Measurements from ENCODE around the gene ABLIM1.

ABLIM1 gene

GRCh38 chr10:114504769-114505579 is 153.1 kb downstream of the ABLIM1 start:
- no peaks in the 10 kb centered on the region for H3K36me3 ChIP-seq (ENCODE audit: insufficient read depth, low read length)
- no peak overlapping the region for H3K9ac ChIP-seq (ENCODE audit: low read length)
- H3K27ac ChIP-seq (ENCODE audit: low read depth, low read length), result no peak overlapping the region
- H3K4me3 ChIP-seq (ENCODE audit: low read depth in 1 of 2, low read length in 2 of 2), result no peak overlapping the region
- H3K9me3 ChIP-seq (ENCODE audit: low read length), result no peaks in the 10 kb centered on the region
- no peaks in the 10 kb centered on the region for H3K27me3 ChIP-seq (ENCODE audit: control insufficient read depth in 1 of 2, insufficient read depth in 2 of 2, low read length in 2 of 2)
- peaks cover 8% of the 10 kb centered on the region for H3K4me1 ChIP-seq (ENCODE audit: insufficient read depth, low read length)

- Histone ChIP-seq H3K9me3 (ENCODE audit: low read length) (no peaks in the 10 kb centered on the region), H3K4me3 (ENCODE audit: low read depth in 1 of 2, low read length in 2 of 2) (no peak overlapping the region), H3K4me1 (ENCODE audit: insufficient read depth, low read length) (peaks cover 5% of the 10 kb centered on the region), H3K36me3 (ENCODE audit: insufficient read depth, low read length) (no peaks in the 10 kb centered on the region), H3K27ac (ENCODE audit: low read depth, low read length) (no peak overlapping the region), H3K27me3 (ENCODE audit: control insufficient read depth in 1 of 2, insufficient read depth in 2 of 2, low read length in 2 of 2) (no peaks in the 10 kb centered on the region), H3K9ac (ENCODE audit: low read length) (no peak overlapping the region)
These were observed 156.0 kb downstream of the ABLIM1 start for GRCh38 chr10:114502074-114502473.

GRCh38 chr10:114501650-114502049 is 156.4 kb downstream of the ABLIM1 start:
- no peaks in the 10 kb centered on the region for H3K9me3 ChIP-seq (ENCODE audit: low read length)
- no peak overlapping the region for H3K4me3 ChIP-seq (ENCODE audit: low read depth in 1 of 2, low read length in 2 of 2)
- no peaks in the 10 kb centered on the region for H3K36me3 ChIP-seq (ENCODE audit: insufficient read depth, low read length)
- H3K27me3 ChIP-seq (ENCODE audit: control insufficient read depth in 1 of 2, insufficient read depth in 2 of 2, low read length in 2 of 2), result no peaks in the 10 kb centered on the region
- no peak overlapping the region for H3K9ac ChIP-seq (ENCODE audit: low read length)
- H3K27ac ChIP-seq (ENCODE audit: low read depth, low read length), result no peak overlapping the region
- H3K4me1 ChIP-seq (ENCODE audit: insufficient read depth, low read length), result peaks cover under 1% of the 10 kb centered on the region

DNA sequence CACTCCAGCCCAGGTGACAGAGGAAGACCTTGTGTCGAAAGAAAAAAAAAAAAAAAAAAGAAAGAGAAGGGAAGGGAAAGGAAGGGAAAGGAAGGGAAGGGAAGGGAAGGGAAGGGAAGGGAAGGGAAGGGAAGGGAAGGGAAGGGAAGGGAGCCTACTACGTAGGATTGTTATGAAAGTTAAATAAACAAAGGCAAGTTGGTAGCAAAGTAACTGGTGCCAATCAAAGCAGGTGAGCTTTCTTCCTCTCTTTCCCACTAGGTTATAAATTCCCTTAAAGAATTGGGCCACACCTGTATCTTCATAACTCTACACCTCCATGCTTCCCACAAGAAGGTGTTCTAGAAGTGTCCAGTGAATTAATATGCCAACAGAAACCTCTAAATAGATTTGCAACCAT is 157.4 kb downstream of the ABLIM1 start:
- H3K4me3 ChIP-seq (ENCODE audit: low read depth in 1 of 2, low read length in 2 of 2), result no peak overlapping the region
- H3K9me3 ChIP-seq (ENCODE audit: low read length), result no peaks in the 10 kb centered on the region
- H3K9ac ChIP-seq (ENCODE audit: low read length), result no peak overlapping the region
- no peaks in the 10 kb centered on the region for H3K4me1 ChIP-seq (ENCODE audit: insufficient read depth, low read length)
- no peaks in the 10 kb centered on the region for H3K27me3 ChIP-seq (ENCODE audit: control insufficient read depth in 1 of 2, insufficient read depth in 2 of 2, low read length in 2 of 2)
- H3K27ac ChIP-seq (ENCODE audit: low read depth, low read length), result no peak overlapping the region
- no peaks in the 10 kb centered on the region for H3K36me3 ChIP-seq (ENCODE audit: insufficient read depth, low read length)

DNA sequence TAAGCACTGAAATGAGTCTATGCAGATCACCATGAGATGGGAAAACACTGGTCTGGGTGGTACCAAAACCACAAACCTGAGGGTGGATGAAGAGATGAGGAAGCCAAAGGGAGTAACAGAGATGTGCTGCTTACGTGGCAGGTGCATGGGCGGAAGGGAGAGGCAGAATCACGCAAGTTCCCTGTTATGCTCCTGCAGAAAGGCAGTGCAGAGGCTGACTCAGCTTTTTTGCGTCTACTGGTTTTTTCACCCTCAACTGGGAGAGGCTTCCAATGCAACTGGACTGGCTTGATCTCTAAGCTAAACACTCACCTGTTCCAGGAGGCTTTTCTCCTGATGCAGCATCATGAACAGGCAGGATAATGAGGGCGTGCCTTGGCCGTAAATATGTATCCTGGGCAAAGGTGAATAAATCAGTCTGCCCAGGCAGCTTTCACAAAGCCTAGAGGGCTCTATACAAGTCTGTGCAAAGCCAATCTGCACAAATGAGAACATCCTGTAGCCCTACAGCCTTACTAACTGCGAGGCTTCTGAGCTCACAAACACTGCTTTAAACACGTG is 158.4 kb downstream of the ABLIM1 start:
- Histone ChIP-seq H3K36me3 (ENCODE audit: insufficient read depth, low read length) (no peaks in the 10 kb centered on the region), H3K9me3 (ENCODE audit: low read length) (no peaks in the 10 kb centered on the region), H3K27ac (ENCODE audit: low read depth, low read length) (no peak overlapping the region), H3K4me3 (ENCODE audit: low read depth in 1 of 2, low read length in 2 of 2) (no peak overlapping the region), H3K9ac (ENCODE audit: low read length) (no peak overlapping the region), H3K4me1 (ENCODE audit: insufficient read depth, low read length) (no peaks in the 10 kb centered on the region), H3K27me3 (ENCODE audit: control insufficient read depth in 1 of 2, insufficient read depth in 2 of 2, low read length in 2 of 2) (no peaks in the 10 kb centered on the region)

DNA sequence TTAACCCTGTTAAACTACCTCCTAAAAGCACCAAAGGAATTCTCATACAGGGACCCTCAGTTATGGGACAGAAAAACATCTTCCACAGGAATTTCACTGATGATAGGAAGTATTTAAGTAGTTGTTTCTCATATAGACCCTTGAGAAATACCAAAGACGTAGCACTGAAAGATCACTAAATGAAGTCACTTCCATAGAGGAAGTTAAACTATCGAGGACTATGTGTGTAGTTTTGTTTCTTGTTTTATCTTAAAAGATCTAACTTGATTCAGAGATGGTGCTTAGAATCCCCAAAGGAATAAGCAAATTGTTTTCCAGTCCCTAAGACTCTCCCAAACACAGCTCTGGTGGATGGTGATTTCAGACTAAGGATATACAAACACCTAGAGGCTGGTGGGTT is 159.0 kb downstream of the ABLIM1 start:
- no peak overlapping the region for H3K9ac ChIP-seq (ENCODE audit: low read length)
- no peak overlapping the region for H3K27ac ChIP-seq (ENCODE audit: low read depth, low read length)
- no peaks in the 10 kb centered on the region for H3K36me3 ChIP-seq (ENCODE audit: insufficient read depth, low read length)
- H3K4me1 ChIP-seq (ENCODE audit: insufficient read depth, low read length), result no peaks in the 10 kb centered on the region
- no peaks in the 10 kb centered on the region for H3K27me3 ChIP-seq (ENCODE audit: control insufficient read depth in 1 of 2, insufficient read depth in 2 of 2, low read length in 2 of 2)
- no peaks in the 10 kb centered on the region for H3K9me3 ChIP-seq (ENCODE audit: low read length)
- no peak overlapping the region for H3K4me3 ChIP-seq (ENCODE audit: low read depth in 1 of 2, low read length in 2 of 2)

DNA sequence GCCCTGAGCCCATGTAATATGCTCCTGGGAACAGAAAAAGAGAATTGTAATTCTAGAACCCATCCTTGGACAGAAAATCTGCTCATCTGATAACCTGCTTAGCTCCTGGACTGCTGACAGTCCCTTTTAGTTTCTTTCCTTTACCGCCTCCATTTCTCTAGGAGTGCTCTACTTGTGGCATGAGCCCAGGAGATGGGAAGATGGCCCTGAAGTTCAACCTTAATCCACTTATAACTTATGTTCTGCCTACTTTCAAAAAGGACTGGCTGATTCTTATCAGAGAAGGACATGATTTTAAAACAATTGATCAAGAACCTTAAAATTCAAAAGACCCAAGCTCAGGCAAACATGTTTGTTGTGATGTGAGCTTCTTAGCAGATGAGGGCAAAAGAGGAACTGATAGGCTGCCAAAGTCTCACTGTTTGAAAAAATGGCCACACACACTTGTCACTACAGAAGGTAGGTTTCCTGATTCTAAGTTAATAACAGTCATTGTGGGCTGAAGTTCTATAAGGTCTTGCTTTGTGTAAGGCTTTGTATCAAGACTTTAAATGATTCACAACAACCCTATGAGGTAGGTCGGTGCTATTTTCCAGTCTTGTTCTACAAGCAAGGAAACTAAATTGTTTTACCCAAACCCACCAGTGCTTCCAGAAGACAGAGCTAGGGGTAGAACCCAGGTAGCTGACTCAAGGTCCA is 159.5 kb downstream of the ABLIM1 start:
- Histone ChIP-seq H3K9me3 (ENCODE audit: low read length) (no peaks in the 10 kb centered on the region), H3K27me3 (ENCODE audit: control insufficient read depth in 1 of 2, insufficient read depth in 2 of 2, low read length in 2 of 2) (no peaks in the 10 kb centered on the region), H3K27ac (ENCODE audit: low read depth, low read length) (no peak overlapping the region), H3K4me3 (ENCODE audit: low read depth in 1 of 2, low read length in 2 of 2) (no peak overlapping the region), H3K9ac (ENCODE audit: low read length) (no peak overlapping the region), H3K4me1 (ENCODE audit: insufficient read depth, low read length) (no peaks in the 10 kb centered on the region), H3K36me3 (ENCODE audit: insufficient read depth, low read length) (no peaks in the 10 kb centered on the region)

- peaks cover 10% of the 10 kb centered on the region for H3K4me1 ChIP-seq (ENCODE audit: insufficient read depth, low read length)
- H3K4me3 ChIP-seq (ENCODE audit: low read depth in 1 of 2, low read length in 2 of 2), result no peak overlapping the region
- no peaks in the 10 kb centered on the region for H3K36me3 ChIP-seq (ENCODE audit: insufficient read depth, low read length)
- H3K9me3 ChIP-seq (ENCODE audit: low read length), result no peaks in the 10 kb centered on the region
- no peak overlapping the region for H3K9ac ChIP-seq (ENCODE audit: low read length)
- no peak overlapping the region for H3K27ac ChIP-seq (ENCODE audit: low read depth, low read length)
- no peaks in the 10 kb centered on the region for H3K27me3 ChIP-seq (ENCODE audit: control insufficient read depth in 1 of 2, insufficient read depth in 2 of 2, low read length in 2 of 2)
These were observed 162.8 kb downstream of the ABLIM1 start for GRCh38 chr10:114495303-114495702.

- Histone ChIP-seq H3K4me1 (ENCODE audit: insufficient read depth, low read length) (peaks cover 10% of the 10 kb centered on the region), H3K27me3 (ENCODE audit: control insufficient read depth in 1 of 2, insufficient read depth in 2 of 2, low read length in 2 of 2) (no peaks in the 10 kb centered on the region), H3K36me3 (ENCODE audit: insufficient read depth, low read length) (no peaks in the 10 kb centered on the region), H3K9ac (ENCODE audit: low read length) (no peak overlapping the region), H3K27ac (ENCODE audit: low read depth, low read length) (peak overlapping the region; percentile 7), H3K4me3 (ENCODE audit: low read depth in 1 of 2, low read length in 2 of 2) (no peak overlapping the region), H3K9me3 (ENCODE audit: low read length) (no peaks in the 10 kb centered on the region)
These were observed 165.6 kb downstream of the ABLIM1 start for GRCh38 chr10:114492351-114493037.

DNA sequence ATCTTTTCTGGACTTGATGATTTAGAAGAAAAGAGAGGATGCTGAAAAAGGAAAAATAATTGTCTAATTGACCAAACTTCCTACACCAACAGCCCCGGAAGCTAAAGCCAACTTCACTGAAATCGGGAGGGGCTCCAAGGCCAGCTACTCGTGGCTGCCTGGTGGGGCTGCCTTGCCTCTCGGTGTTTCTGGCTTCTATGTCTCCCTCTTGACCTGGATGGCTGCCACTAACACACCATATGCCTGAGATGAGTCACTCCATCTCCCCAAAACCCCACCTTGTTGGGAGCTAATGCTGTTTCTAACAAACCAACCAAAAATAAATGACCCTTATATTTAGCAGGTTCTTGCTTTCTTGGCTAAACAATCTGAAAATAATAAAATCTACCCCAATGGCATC is 166.1 kb downstream of the ABLIM1 start:
- no peaks in the 10 kb centered on the region for H3K9me3 ChIP-seq (ENCODE audit: low read length)
- H3K4me3 ChIP-seq (ENCODE audit: low read depth in 1 of 2, low read length in 2 of 2), result no peak overlapping the region
- no peaks in the 10 kb centered on the region for H3K27me3 ChIP-seq (ENCODE audit: control insufficient read depth in 1 of 2, insufficient read depth in 2 of 2, low read length in 2 of 2)
- peaks cover 3% of the 10 kb centered on the region for H3K36me3 ChIP-seq (ENCODE audit: insufficient read depth, low read length)
- H3K27ac ChIP-seq (ENCODE audit: low read depth, low read length), result peak overlapping the region; percentile 7
- no peak overlapping the region for H3K9ac ChIP-seq (ENCODE audit: low read length)
- H3K4me1 ChIP-seq (ENCODE audit: insufficient read depth, low read length), result peaks cover 10% of the 10 kb centered on the region

- no peak overlapping the region for H3K9ac ChIP-seq (ENCODE audit: low read length)
- no peak overlapping the region for H3K4me3 ChIP-seq (ENCODE audit: low read depth in 1 of 2, low read length in 2 of 2)
- peaks cover 10% of the 10 kb centered on the region for H3K4me1 ChIP-seq (ENCODE audit: insufficient read depth, low read length)
- H3K9me3 ChIP-seq (ENCODE audit: low read length), result no peaks in the 10 kb centered on the region
- peaks cover 4% of the 10 kb centered on the region for H3K36me3 ChIP-seq (ENCODE audit: insufficient read depth, low read length)
- no peak overlapping the region for H3K27ac ChIP-seq (ENCODE audit: low read depth, low read length)
- no peaks in the 10 kb centered on the region for H3K27me3 ChIP-seq (ENCODE audit: control insufficient read depth in 1 of 2, insufficient read depth in 2 of 2, low read length in 2 of 2)
These were observed 166.7 kb downstream of the ABLIM1 start for GRCh38 chr10:114491419-114491818.

Data from muscle layer of colon (tissue), 2 donors.